Lung (tissue), 12 donors: ENCODE data around the gene KANK2. TPM values are rescaled to one million over a fixed set of nuclear protein-coding genes. Genes with fewer than 3 reads are reported as not detected.
A peak's percentile ranks its signal among the peaks of the same experiment; 100 is the strongest.

Source experiments
- ATAC-seq: fragments of 200-7000 bp; cut with Tn5 transposase; one replicate; pipeline ENCODE4 v1.9.1; 2020; ENCODE audit warnings: moderate number of reproducible peaks; ENCODE audit not compliant: insufficient read depth, low FRiP score
- DNase-seq, 3 donors: peaks; one replicate each; pipeline ENCODE4 v3.0.0-alpha.2; 2013 to 2017
- H3K27ac ChIP-seq, 2 donors: one replicate each; pipeline ENCODE4 v1.5.1; 2013; ENCODE audit warnings: mild to moderate bottlenecking in 2 of 2, moderate library complexity in 2 of 2, control low read depth in 1 of 2, inconsistent platforms in 1 of 2, low read depth in 1 of 2, low read length in 1 of 2
- H3K27me3 ChIP-seq, 3 donors: one replicate each; pipeline ENCODE4 v1.5.1; 2013; ENCODE audit warnings: low read length in 2 of 3; ENCODE audit not compliant: control insufficient read depth in 3 of 3, insufficient read depth in 3 of 3
- H3K36me3 ChIP-seq, 4 donors: one replicate each; pipeline ENCODE4 v1.5.1; 2013; ENCODE audit warnings: low read length in 4 of 4, mild to moderate bottlenecking in 1 of 4, moderate library complexity in 1 of 4; ENCODE audit not compliant: control insufficient read depth in 4 of 4, insufficient read depth in 4 of 4
- H3K4me1 ChIP-seq, 5 donors: one replicate each; pipeline ENCODE4 v1.5.1; 2013; ENCODE audit warnings: low read length in 5 of 5, mild to moderate bottlenecking in 2 of 5, moderate library complexity in 1 of 5; ENCODE audit not compliant: control insufficient read depth in 5 of 5, insufficient read depth in 5 of 5
- H3K4me3 ChIP-seq: one replicate; pipeline ENCODE4 v1.5.1; 2013; ENCODE audit warnings: mild to moderate bottlenecking, control low read depth, moderate library complexity
- H3K9ac ChIP-seq, 2 donors: one replicate each; pipeline ENCODE4 v1.5.1; 2013; ENCODE audit warnings: low read length in 2 of 2, control low read depth in 1 of 2; ENCODE audit not compliant: insufficient read depth in 1 of 2
- H3K9me3 ChIP-seq, 4 donors: one replicate each; pipeline ENCODE4 v1.5.1; 2013; ENCODE audit warnings: low read length in 3 of 4, mild to moderate bottlenecking in 1 of 4, moderate library complexity in 1 of 4; ENCODE audit not compliant: control insufficient read depth in 4 of 4, insufficient read depth in 3 of 4
- CTCF ChIP-seq: IDR thresholded peaks from 2 replicates; pipeline ENCODE4 v1.5.1; 2012; ENCODE audit warnings: mild to moderate bottlenecking; ENCODE audit errors: control extremely low read depth, extremely low read depth
- WGBS, 2 donors: extraction: QIAGEN DNeasy Blood & Tissue Kit; methylation state at CpG; one replicate each; pipeline ENCODE4 v1.1.7; 2013; 5-methylcytosine and 5-hydroxymethylcytosine counted together
- polyA plus RNA-seq, 2 donors: library from polyadenylated mRNA; stranded (reverse); fragments of 200-250 nt; gene quantifications; one replicate each; pipeline ENCODE4 v1.2.1, GENCODE V29; 2013
- total RNA-seq, 2 donors: library from RNA; depleted of rRNA in 1 of 2; stranded (reverse); fragments of >200 nt in 1 of 2; gene quantifications; one replicate each; pipeline ENCODE4 v1.2.1, GENCODE V29; 2014 to 2021
- donor health status: control.
- donor health status: control.
- donor health status: Bipolar disorder and iron deficiency.
- donor health status: healthy.
- donor health status: DM: yes; HTN: yes; CAD: no.

Gene KANK2
- total and polyA plus RNA-seq, 4 donors = 90.1 to 164 (median 113) TPM

GRCh38 chr19:11138601-11139300, 58.6 kb downstream of the KANK2 start:
- Histone ChIP-seq H3K9ac (peak overlapping the region in 1 of 2 donors; percentile 34), H3K4me3 (no peak overlapping the region), H3K27me3 (no peaks in the 10 kb centered on the region), H3K36me3 (no peaks in the 10 kb centered on the region), H3K27ac (peak overlapping the region; percentile 86 to 91), H3K9me3 (no peaks in the 10 kb centered on the region), H3K4me1 (peaks cover 6 to 48% (median 27%) of the 10 kb centered on the region in 5 donors)
- 19 to 32% methylated on average over 13 of the region's 13 CpGs for WGBS, 2 donors
- ATAC-seq (no peak), DNase-seq (peak; percentile 85 to 87 (median 85))
- TF ChIP-seq CTCF = no peak

DNA sequence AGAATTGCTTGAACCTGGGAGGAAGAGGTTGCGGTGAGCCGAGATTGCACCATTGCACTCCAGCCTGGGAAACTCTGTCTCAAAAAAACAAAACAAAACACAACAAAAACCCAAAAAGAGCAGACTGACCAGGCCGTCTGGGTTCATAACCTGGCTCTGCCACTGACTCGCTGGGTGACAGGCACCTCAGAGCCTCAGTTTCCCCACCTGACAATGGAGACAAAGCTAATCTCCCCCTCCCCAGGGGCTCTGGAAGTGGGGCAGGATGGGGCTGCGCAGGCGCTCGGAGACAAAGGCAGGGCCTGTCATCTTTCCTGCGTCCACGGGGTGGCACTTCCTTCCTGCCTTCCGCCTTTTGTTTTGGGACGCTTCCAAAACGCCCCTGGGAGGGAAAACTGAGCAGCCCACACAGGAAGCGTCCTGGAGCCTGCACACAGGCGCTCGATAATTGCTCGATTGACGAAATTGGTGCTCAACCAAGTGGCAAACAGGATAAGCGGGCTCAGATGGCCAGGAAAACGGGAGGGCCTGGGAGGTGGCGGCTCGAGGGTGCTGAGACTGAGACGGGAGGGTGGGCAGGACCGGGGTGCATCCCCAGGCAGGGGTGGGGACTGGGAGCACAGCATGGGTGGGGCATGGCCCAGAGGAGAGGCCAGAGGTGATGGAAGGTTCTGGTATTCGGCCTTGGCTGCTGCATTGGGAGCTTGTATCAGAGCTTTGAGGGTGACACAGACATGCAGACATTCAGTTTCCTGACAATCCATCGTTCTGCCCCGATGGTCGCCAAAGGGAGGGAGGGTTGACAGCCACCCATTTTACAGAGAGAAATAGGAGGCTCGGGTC, 59.6 kb downstream of the KANK2 start:
- Histone ChIP-seq H3K27ac (peak overlapping the region; percentile 86 to 91), H3K9ac (peak overlapping the region in 1 of 2 donors; percentile 95), H3K4me3 (no peak overlapping the region), H3K4me1 (peaks cover 6 to 38% (median 19%) of the 10 kb centered on the region in 5 donors), H3K9me3 (no peaks in the 10 kb centered on the region), H3K36me3 (peaks cover 0 to 6% (median under 1%) of the 10 kb centered on the region in 4 donors), H3K27me3 (no peaks in the 10 kb centered on the region)
- ATAC-seq (peak; percentile 48), DNase-seq (peak; percentile 94 to 97 (median 97))
- WGBS, 2 donors = 3 to 5% methylated on average over 28 of the region's 28 CpGs
- TF ChIP-seq CTCF = peak; percentile 48

- 65 to 74% methylated on average over 14 of the region's 14 CpGs for WGBS, 2 donors
- Histone ChIP-seq H3K9me3 (no peaks in the 10 kb centered on the region), H3K27ac (peak overlapping the region in 1 of 2 donors; percentile 12), H3K27me3 (no peaks in the 10 kb centered on the region), H3K36me3 (peaks cover 0 to 14% (median 6%) of the 10 kb centered on the region in 4 donors), H3K4me3 (no peak overlapping the region), H3K4me1 (peaks cover 0 to 28% (median 11%) of the 10 kb centered on the region in 5 donors), H3K9ac (peak overlapping the region in 1 of 2 donors; percentile 55)
- DNase-seq = no peak
- no peak for ATAC-seq
- no peak for TF ChIP-seq CTCF
These were observed 60.8 kb downstream of the KANK2 start for GRCh38 chr19:11136400-11137101.
